NCI-H2227 (cell line): Measurements from ENCODE around the gene SAXO1.
"Not testable (repeated sequence)": the region's sequence is repeated elsewhere in the genome, so short reads cannot be mapped to it uniquely, and the experiment has no call there.

ENCODE experiments used
- DNase-seq: peaks from one replicate; lab custom pipeline; 2025; ENCODE audit not compliant: unreplicated experiment; lab: John Stamatoyannopoulos, UW

SAXO1 gene

GRCh38 chr9:19000133-19000532 lies 32.9 kb downstream of the SAXO1 start:
- no peak for DNase-seq

- no peak for DNase-seq
Observed at GRCh38 chr9:18999173-18999785, 33.7 kb downstream of the SAXO1 start.

DNA sequence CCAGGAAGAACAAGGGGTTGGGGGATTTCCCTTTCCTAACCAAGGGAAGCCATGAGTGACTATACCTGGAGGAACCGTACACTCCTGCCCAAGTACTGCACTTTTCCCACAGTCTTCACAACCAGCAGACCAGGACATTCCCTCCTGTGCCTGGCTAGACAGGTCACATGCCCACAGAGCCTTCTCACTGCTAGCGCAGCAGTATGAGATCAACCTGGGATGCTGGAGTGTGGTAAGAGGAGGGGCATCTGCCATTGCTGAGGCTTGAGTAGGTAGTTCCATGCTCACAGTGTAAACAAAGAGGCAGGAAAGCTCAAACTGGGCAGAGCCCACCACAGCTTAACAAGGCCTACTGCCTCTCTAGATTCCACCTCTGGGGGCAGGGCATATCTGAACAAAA lies 35.9 kb downstream of the SAXO1 start:
- DNase-seq = no peak

DNA sequence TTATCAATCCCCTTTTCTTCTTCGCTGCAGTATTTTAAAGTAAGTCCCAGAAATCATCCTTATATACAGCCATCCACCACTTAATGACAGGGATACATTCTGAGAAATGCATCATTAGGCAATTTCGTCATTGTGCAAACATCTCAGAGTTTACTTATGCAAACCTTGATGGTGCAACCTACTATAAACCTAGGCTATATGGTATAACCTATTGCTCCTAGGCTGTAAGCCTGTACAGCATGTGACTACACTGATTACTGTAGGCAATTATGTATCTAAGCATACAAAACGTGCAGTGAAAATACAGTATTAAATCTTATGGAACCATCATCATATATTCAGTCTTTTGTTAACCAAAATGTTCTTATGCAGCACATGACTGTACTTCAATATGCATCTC lies 36.8 kb downstream of the SAXO1 start:
- no peak for DNase-seq

DNA sequence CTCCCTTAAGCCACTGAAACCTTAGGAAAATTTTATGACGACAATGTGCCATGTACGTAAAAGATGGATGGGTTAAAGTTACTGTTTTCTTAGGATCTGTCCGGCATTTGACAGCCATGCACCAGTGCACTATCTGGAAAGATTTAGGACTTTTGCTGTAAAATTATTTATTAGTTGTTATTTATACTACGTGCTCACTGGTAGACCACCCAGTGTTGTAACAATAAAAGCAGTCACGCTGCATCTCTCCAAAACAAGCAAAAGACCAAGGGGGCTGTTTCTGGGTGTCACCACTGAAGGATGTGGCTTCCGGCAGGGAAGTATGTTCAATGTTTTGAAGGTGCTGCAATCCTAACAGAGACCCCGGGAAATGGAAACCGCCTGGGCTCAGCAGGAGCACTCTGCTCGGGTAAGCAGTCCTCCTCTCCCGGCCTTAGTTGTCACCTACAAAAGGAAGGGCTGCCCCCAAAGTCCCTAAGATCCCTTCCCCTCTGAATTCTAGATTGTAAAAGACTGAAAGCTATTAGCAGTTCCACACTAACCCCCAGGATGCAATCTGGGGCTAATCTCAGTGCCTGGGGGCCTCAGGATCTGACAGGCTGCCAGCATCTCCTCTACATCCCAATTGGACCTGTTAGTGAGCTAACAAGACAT lies 38.6 kb downstream of the SAXO1 start:
- DNase-seq = no peak

GRCh38 chr9:18991197-18991596 lies 41.8 kb downstream of the SAXO1 start:
- not testable (repeated sequence) for DNase-seq

DNA sequence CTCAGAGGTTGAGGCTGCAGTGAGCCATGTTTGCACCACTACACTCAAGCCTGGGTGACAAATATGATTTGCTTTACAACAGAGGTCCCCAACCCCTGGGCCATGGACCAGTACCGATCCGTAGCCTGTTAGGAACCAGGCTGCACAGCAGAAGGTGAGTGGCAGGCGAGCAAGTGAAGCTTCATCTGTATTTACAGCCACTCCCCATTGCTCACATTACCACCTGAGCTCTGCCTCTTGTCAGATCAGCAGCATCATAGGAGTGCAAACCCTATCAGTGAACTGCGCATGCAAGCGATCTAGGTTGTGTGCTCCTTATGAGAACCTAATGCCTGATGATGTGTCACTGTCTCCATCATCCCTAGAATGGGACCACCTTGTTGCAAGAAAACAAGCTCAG lies 42.5 kb downstream of the SAXO1 start:
- DNase-seq = no peak

DNA sequence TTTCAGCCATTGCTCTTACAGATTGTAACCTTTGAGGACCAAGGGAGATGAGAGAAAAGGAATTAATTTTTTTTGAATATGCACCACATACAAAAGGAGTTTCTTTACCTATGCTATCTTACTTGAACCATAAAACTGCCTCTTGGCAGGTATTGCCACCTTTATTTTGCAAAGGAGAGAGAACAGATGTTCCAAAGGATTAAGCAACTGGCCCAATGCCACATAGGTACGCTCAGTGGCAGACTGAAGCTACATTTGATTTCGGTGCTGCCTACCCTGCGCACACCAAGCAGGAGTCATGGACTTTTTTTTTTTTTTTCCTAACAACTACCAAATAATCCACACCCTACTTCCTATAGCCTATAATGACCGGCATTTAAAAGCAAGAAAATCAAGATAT lies 43.1 kb downstream of the SAXO1 start:
- DNase-seq = no peak

GRCh38 chr9:18989097-18989496 lies 43.9 kb downstream of the SAXO1 start:
- no peak for DNase-seq

GRCh38 chr9:18988003-18988402 lies 45.0 kb downstream of the SAXO1 start:
- no peak for DNase-seq

GRCh38 chr9:18985996-18986395 lies 47.0 kb downstream of the SAXO1 start:
- no peak for DNase-seq

GRCh38 chr9:18985464-18985951 lies 47.5 kb downstream of the SAXO1 start:
- no peak for DNase-seq

- no peak for DNase-seq
Observed at GRCh38 chr9:18982262-18982620, 50.8 kb downstream of the SAXO1 start.

DNA sequence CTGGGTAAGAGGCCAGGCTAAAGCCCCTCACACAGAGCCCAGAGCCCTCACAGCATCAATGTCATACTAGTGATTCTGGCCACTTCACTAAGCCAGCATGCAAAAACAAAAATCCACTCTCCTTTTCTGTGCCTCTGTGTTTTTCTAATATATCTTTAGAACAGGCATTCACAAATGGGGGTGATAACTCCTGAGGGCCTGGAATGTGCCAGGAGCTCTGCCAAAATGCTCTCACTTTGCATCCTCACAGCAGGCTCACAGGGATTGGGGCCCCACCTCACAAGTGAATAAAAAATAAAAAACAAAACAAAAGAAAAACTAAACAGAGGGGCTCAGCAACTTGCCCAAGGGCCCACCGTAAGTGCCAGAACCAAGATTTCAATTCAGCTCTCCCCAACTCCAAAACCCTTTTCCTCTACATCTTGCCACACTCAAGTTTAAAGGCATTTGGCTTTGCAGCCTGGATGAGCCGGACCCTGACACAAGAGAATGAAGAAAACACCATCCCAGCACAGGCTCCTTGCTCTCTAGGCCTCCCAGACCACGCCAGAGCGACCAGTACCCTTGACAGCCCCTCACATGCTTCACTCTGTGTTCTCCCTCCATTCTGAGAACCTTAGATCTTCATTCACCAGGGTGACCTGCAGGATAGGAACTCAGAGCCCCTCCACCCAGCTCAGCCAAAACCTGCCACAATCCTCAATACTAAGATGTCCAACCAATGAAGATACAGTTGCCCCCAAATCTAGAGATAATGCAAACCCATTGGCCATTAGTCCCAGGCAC lies 51.3 kb downstream of the SAXO1 start:
- no peak for DNase-seq

GRCh38 chr9:18980189-18980588 lies 52.8 kb downstream of the SAXO1 start:
- no peak for DNase-seq

DNA sequence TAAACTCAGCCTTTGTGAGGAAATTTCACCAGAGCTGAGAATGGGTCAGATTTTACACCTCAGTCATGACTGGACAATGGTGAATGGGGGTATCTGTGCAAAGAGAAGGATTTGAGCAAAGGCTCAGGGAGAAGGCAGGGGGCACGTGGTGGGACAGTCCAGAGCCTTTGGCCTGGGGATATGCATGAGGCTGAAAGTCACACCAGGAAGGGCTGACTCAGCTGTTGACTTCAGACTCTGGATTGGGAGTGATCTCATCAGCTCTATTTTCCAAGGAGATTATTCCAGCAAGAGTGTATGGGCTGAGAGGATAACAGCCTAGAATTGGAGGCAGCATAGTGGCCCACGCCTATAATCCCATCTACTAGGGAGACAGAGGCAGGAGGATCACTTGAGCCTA lies 53.6 kb downstream of the SAXO1 start:
- no peak for DNase-seq

- DNase-seq = no peak
Observed at GRCh38 chr9:18978188-18978587, 54.8 kb downstream of the SAXO1 start.

GRCh38 chr9:18976709-18977531 lies 56.1 kb downstream of the SAXO1 start:
- DNase-seq = no peak

DNA sequence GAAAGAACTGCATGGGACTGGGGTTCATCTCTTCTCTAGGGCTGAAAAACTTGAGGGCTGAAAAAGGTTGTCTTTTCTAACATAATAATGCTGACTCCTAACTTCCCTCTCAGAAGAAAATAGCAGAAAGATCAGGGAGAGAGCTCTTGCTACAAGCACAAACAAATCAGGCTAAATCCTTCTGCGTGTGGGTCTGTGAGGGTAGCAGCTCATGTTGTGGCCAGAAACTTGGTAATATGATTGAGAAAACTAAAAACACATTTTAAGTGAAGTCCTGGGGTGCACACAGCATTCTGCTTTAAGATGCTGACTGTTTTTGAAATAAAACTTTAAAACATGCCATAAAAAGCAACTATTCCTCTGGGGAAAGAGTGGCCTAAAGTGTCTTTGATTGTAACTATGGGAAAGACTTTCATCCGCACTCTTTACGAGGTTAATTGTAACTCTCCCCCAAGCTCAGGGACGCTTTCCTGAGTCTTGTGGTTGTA lies 56.7 kb downstream of the SAXO1 start:
- DNase-seq = no peak

DNA sequence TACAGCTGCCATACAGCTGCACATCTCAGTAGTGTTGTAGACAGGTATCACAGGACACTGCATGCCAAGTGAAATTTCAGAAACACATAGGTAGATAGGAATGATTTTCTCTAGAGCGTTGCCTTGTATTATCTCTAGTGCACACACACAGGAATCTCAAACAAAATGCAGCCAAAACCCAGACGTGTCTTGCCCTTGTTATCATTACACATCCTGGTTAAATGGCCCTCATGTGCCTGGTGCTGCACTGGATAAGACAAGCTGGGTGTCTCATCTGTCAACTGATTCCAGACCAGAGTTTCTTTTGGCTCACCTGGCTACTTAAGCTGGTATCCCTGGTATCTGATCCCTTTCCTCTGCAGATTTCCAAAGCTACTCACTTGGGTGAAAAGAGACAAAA lies 59.7 kb downstream of the SAXO1 start:
- no peak for DNase-seq

- DNase-seq = no peak
Observed at GRCh38 chr9:18972675-18973074, 60.3 kb downstream of the SAXO1 start.
